Measurements from ENCODE around the gene WDR45B.

The WDR45B gene

GRCh38 chr17:82602986-82603710 is 45.1 kb downstream of the WDR45B start:
- DNase-seq (ENCODE audit: low read depth): no peak
- no peak for TF ChIP-seq CTCF (conservative IDR thresholded peaks at IDR 0.05; ENCODE audit: control insufficient read depth, insufficient read depth, low read depth, low read length)
- no peak overlapping the region for H3K4me3 ChIP-seq (ENCODE audit: control insufficient read depth, low read depth, low read length)

GRCh38 chr17:82602487-82602886 is 45.8 kb downstream of the WDR45B start:
- no peak for DNase-seq (ENCODE audit: low read depth)
- TF ChIP-seq CTCF (conservative IDR thresholded peaks at IDR 0.05; ENCODE audit: control insufficient read depth, insufficient read depth, low read depth, low read length): no peak
- H3K4me3 ChIP-seq (ENCODE audit: control insufficient read depth, low read depth, low read length): no peak overlapping the region

- no peak overlapping the region for H3K4me3 ChIP-seq (ENCODE audit: control insufficient read depth, low read depth, low read length)
- no peak for DNase-seq (ENCODE audit: low read depth)
- no peak for TF ChIP-seq CTCF (conservative IDR thresholded peaks at IDR 0.05; ENCODE audit: control insufficient read depth, insufficient read depth, low read depth, low read length)
Measured at GRCh38 chr17:82601447-82602000, 46.7 kb downstream of the WDR45B start.

- TF ChIP-seq CTCF (conservative IDR thresholded peaks at IDR 0.05; ENCODE audit: control insufficient read depth, insufficient read depth, low read depth, low read length): no peak
- H3K4me3 ChIP-seq (ENCODE audit: control insufficient read depth, low read depth, low read length): no peak overlapping the region
- DNase-seq (ENCODE audit: low read depth): no peak
Measured at GRCh38 chr17:82600731-82601446, 47.4 kb downstream of the WDR45B start.

- no peak for DNase-seq (ENCODE audit: low read depth)
- TF ChIP-seq CTCF (conservative IDR thresholded peaks at IDR 0.05; ENCODE audit: control insufficient read depth, insufficient read depth, low read depth, low read length): no peak
- no peak overlapping the region for H3K4me3 ChIP-seq (ENCODE audit: control insufficient read depth, low read depth, low read length)
Measured at GRCh38 chr17:82599674-82600661, 48.3 kb downstream of the WDR45B start.

Measured in fibroblast of mammary gland (primary cell).